ENCODE results near the gene RHBDF2.
"Not testable (repeated sequence)": the region's sequence is repeated elsewhere in the genome, so short reads cannot be mapped to it uniquely, and the experiment has no call there.

The RHBDF2 gene

DNA sequence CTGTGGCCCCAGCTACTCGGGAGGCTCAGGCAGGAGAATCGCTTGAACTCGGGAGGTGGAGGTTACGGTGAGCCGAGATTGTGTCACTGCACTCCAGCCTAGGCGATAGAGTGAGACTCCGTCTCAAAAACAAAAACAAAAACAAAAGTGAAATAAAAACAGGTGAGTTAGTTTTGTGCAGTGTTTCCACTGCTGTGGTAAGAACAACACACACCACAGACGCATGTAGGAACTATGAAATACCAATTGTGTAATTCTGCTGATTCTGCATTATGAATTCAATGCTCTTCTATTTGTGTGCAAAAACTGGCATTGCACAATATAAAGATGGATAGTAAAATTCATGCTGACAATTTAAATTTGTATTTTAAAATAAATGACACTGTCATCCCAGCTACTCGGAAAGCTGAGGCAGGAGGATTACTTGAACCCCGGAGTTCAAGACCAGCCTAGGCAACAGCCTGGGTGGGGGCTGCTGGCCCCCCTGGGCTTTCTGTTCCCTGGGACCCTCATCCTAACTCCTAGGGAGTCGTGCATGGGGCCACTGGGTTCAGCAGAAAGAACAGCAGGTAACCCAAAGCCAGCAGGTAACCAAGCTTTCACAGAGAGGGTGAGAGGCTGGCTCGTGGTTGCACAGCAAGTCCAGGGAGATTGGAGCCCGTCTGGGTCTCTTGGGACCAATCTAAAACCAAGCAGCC lies 10.6 kb upstream of the RHBDF2 start:
- Histone ChIP-seq H3K9ac (ENCODE audit: insufficient read length, low read depth) (no peak overlapping the region), H3K36me3 (ENCODE audit: insufficient read depth, insufficient read length, low read length) (no peaks in the 10 kb centered on the region), H3K4me3 (ENCODE audit: insufficient read length, low read depth) (no peak overlapping the region), H3K27me3 (ENCODE audit: insufficient read depth, insufficient read length) (peaks cover 14% of the 10 kb centered on the region), H3K4me1 (ENCODE audit: insufficient read depth, insufficient read length) (peaks cover 12% of the 10 kb centered on the region), H3K9me3 (ENCODE audit: insufficient read depth, low read length) (no peaks in the 10 kb centered on the region)
- DNase-seq (ENCODE audit: low read depth, low spot score), result no peak
- no peak for TF ChIP-seq ZNF274 (IDR thresholded peaks at IDR 0.05; ENCODE audit: low read depth, low read length)
- TF ChIP-seq SUZ12 (IDR thresholded peaks at IDR 0.05; ENCODE audit: extremely low read depth, insufficient read depth, insufficient read length), result no peak
- no peak for TF ChIP-seq YY1 (IDR thresholded peaks at IDR 0.05; ENCODE audit: insufficient read depth, insufficient read length)

- Histone ChIP-seq H3K36me3 (ENCODE audit: insufficient read depth, insufficient read length, low read length) (no peaks in the 10 kb centered on the region), H3K27me3 (ENCODE audit: insufficient read depth, insufficient read length) (peaks cover 19% of the 10 kb centered on the region), H3K9ac (ENCODE audit: insufficient read length, low read depth) (no peak overlapping the region), H3K9me3 (ENCODE audit: insufficient read depth, low read length) (no peaks in the 10 kb centered on the region), H3K4me1 (ENCODE audit: insufficient read depth, insufficient read length) (peaks cover 16% of the 10 kb centered on the region), H3K4me3 (ENCODE audit: insufficient read length, low read depth) (no peak overlapping the region)
- no peak for TF ChIP-seq YY1 (IDR thresholded peaks at IDR 0.05; ENCODE audit: insufficient read depth, insufficient read length)
- TF ChIP-seq SUZ12 (IDR thresholded peaks at IDR 0.05; ENCODE audit: extremely low read depth, insufficient read depth, insufficient read length), result no peak
- no peak for TF ChIP-seq ZNF274 (IDR thresholded peaks at IDR 0.05; ENCODE audit: low read depth, low read length)
- DNase-seq (ENCODE audit: low read depth, low spot score), result no peak
These were observed 9.6 kb upstream of the RHBDF2 start for GRCh38 chr17:76510831-76511244.

GRCh38 chr17:76508472-76509063 lies 7.3 kb upstream of the RHBDF2 start:
- DNase-seq (ENCODE audit: low read depth, low spot score); H3K36me3 ChIP-seq (ENCODE audit: insufficient read depth, insufficient read length, low read length); H3K9me3 ChIP-seq (ENCODE audit: insufficient read depth, low read length); H3K4me3 ChIP-seq (ENCODE audit: insufficient read length, low read depth); H3K9ac ChIP-seq (ENCODE audit: insufficient read length, low read depth): not testable (repeated sequence)
- Histone ChIP-seq H3K27me3 (ENCODE audit: insufficient read depth, insufficient read length) (peaks cover 19% of the 10 kb centered on the region), H3K4me1 (ENCODE audit: insufficient read depth, insufficient read length) (peaks cover 11% of the 10 kb centered on the region)

DNA sequence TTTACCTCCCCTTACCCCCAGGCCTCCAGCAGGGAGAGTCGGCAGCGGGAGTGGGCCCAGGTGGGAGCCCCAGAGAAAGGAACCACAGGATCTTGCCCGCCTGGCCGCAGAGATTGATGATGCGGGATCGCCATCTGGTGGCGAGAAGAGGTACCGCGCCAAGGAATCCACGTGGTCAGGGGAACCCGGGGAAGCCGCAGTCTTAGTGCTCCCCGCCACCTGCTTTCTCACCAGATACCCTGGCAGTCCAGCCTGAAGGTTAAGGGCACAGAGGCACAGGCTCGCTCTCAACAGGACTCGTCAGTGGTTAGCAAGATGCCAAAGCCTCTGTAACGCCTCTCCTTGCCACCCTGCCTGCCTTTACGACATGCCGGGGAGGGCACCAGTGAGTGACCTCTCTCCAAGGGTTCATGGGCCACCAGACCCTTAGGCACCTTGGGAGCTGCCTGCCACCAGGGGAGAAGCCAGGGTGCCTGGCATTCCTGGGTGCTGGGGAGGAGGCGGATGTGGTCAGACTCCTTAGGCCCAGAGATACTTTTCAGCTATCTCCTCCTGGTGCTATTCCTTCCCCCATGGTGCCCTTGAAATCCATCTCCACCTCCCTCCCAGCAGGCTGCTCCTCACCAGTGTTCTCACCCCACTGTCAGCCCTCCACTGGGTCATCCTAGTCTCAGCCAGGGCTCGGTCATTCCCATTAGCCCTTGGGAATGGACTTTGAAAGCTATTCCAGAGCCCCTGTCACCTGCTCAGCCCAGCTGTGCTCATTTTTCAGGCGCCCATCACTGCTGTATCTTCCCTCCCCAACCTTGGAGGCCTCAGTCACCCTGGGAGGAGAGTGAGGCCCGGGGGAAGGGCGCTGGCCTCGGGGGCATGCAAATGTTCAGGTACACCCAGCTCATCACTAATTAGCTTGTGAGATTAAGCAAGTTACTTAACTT lies 5.5 kb upstream of the RHBDF2 start:
- Histone ChIP-seq H3K4me1 (ENCODE audit: insufficient read depth, insufficient read length) (peaks cover 23% of the 10 kb centered on the region), H3K36me3 (ENCODE audit: insufficient read depth, insufficient read length, low read length) (no peaks in the 10 kb centered on the region), H3K27me3 (ENCODE audit: insufficient read depth, insufficient read length) (peaks cover 13% of the 10 kb centered on the region), H3K4me3 (ENCODE audit: insufficient read length, low read depth) (no peak overlapping the region), H3K9ac (ENCODE audit: insufficient read length, low read depth) (peak overlapping the region; percentile 65), H3K9me3 (ENCODE audit: insufficient read depth, low read length) (no peaks in the 10 kb centered on the region)
- DNase-seq (ENCODE audit: low read depth, low spot score), result peak; percentile 55
- TF ChIP-seq SUZ12 (IDR thresholded peaks at IDR 0.05; ENCODE audit: extremely low read depth, insufficient read depth, insufficient read length) (no peak), YY1 (IDR thresholded peaks at IDR 0.05; ENCODE audit: insufficient read depth, insufficient read length) (no peak), ZNF274 (IDR thresholded peaks at IDR 0.05; ENCODE audit: low read depth, low read length) (no peak)

GRCh38 chr17:76504117-76504516 lies 2.9 kb upstream of the RHBDF2 start:
- H3K4me1 ChIP-seq (ENCODE audit: insufficient read depth, insufficient read length), result peaks cover 31% of the 10 kb centered on the region

GRCh38 chr17:76502341-76503211 lies 1.4 kb upstream of the RHBDF2 start:
- no peak overlapping the region for H3K4me3 ChIP-seq (ENCODE audit: insufficient read length, low read depth)
- no peak for DNase-seq (ENCODE audit: low read depth, low spot score)
- H3K36me3 ChIP-seq (ENCODE audit: insufficient read depth, insufficient read length, low read length), result peaks cover 5% of the 10 kb centered on the region
- no peaks in the 10 kb centered on the region for H3K9me3 ChIP-seq (ENCODE audit: insufficient read depth, low read length)
- H3K4me1 ChIP-seq (ENCODE audit: insufficient read depth, insufficient read length), result peaks cover 44% of the 10 kb centered on the region
- TF ChIP-seq SUZ12 (IDR thresholded peaks at IDR 0.05; ENCODE audit: extremely low read depth, insufficient read depth, insufficient read length) (no peak), YY1 (IDR thresholded peaks at IDR 0.05; ENCODE audit: insufficient read depth, insufficient read length) (no peak), ZNF274 (IDR thresholded peaks at IDR 0.05; ENCODE audit: low read depth, low read length) (no peak)
- peak overlapping the region; percentile 57 for H3K9ac ChIP-seq (ENCODE audit: insufficient read length, low read depth)
- H3K27me3 ChIP-seq (ENCODE audit: insufficient read depth, insufficient read length), result peaks cover 10% of the 10 kb centered on the region

More at GRCh38 chr17:76504117-76504516, 2.9 kb upstream of the RHBDF2 start:
- Histone ChIP-seq H3K9me3 (ENCODE audit: insufficient read depth, low read length) (no peaks in the 10 kb centered on the region), H3K9ac (ENCODE audit: insufficient read length, low read depth) (no peak overlapping the region), H3K36me3 (ENCODE audit: insufficient read depth, insufficient read length, low read length) (peaks cover 2% of the 10 kb centered on the region), H3K27me3 (ENCODE audit: insufficient read depth, insufficient read length) (peaks cover 15% of the 10 kb centered on the region), H3K4me3 (ENCODE audit: insufficient read length, low read depth) (no peak overlapping the region)
- DNase-seq (ENCODE audit: low read depth, low spot score), result no peak
- TF ChIP-seq SUZ12 (IDR thresholded peaks at IDR 0.05; ENCODE audit: extremely low read depth, insufficient read depth, insufficient read length) (no peak), ZNF274 (IDR thresholded peaks at IDR 0.05; ENCODE audit: low read depth, low read length) (no peak), YY1 (IDR thresholded peaks at IDR 0.05; ENCODE audit: insufficient read depth, insufficient read length) (no peak)
